ENCODE data around the gene DGLUCY. TPM values are rescaled to one million over a fixed set of nuclear protein-coding genes. Genes with fewer than 3 reads are reported as not detected.

Gene DGLUCY
- total RNA-seq, 1 experiment from 2014 or later: 67.0 TPM

DNA sequence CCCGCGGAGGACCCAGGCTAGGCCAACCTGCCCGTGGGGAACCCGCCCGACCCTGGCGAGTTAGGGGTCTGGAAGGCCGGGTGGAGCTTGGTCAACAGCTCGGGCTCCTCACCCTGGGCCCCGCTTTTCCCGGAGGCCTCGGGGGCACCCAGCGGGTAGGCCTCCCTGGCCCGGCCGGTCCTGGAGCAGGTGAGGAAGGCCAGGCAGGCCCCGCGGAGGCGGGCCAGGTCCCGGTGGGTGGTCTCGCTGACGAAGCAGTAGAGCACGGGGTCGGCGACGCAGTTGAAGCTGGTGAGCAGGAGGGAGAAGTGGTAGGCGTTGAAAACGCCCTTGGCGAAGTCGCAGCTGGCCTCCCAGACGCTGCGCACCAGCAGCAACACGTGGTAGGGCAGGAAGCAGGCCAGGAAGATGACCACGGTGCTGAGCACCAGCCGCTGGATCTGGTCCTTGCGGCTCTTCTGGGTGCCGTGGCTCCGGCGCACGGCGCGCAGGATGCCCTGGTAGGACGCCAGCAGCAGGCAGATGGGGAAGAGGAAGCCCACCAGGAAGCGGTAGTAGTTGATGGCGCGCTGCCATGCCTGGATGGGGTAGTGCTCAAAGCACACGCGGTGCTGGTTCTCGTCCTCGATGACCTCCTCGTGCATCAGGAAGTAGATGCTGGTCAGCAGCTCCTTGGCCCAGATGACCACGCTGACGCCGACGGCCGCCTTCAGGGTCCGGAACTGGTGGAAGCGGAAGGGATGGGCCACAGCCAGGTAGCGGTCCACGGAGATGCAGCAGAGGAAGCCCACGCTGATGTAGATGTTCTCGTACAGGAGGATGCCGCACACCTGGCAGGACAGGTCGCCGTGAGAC is 120.3 kb downstream of the DGLUCY start:
- no peak overlapping the region for H3K27ac ChIP-seq (ENCODE audit: low read depth, low read length)
- no peaks in the 10 kb centered on the region for H3K36me3 ChIP-seq (ENCODE audit: control insufficient read depth in 1 of 2, insufficient read depth in 2 of 2, low read length in 2 of 2)
- ChIA-PET CTCF (no interaction called here), POLR2A (no interaction called here), RAD21 (ENCODE audit: low non-redundant PET in 1 of 2, low total read pairs in 2 of 2, uncharacterized antibody in 2 of 2, unreplicated experiment in 2 of 2) (no interaction called here)
- intact Hi-C loops (cut with micrococcal nuclease): no loop called here
- no TSS peak for BruUV-seq (replicated peaks)
- no peak for TF ChIP-seq JUND (IDR thresholded peaks at IDR 0.05)
- peak; percentile 19; the same call in 1 of the 2 replicates for TF ChIP-seq POLR2AphosphoS5 (IDR thresholded peaks at IDR 0.05; ENCODE audit: low read depth, low read length)
- H3K79me2 ChIP-seq (ENCODE audit: insufficient read depth, low read length): no peaks in the 10 kb centered on the region
- H3K4me3 ChIP-seq (replicated peaks in 1 of 2; ENCODE audit: low read depth in 1 of 2, low read length in 2 of 2): no peak overlapping the region
- no peak overlapping the region for H3K4me2 ChIP-seq (ENCODE audit: low read length)
- no peaks in the 10 kb centered on the region for H3K27me3 ChIP-seq (ENCODE audit: insufficient read depth, low read length)
- no peaks in the 10 kb centered on the region for H3K4me1 ChIP-seq (ENCODE audit: control insufficient read depth in 1 of 2, insufficient read depth in 2 of 2, low read length in 2 of 2)
- H3K9me3 ChIP-seq (ENCODE audit: control insufficient read depth in 1 of 2, insufficient read depth in 1 of 2, low read depth in 1 of 2, low read length in 2 of 2): no peaks in the 10 kb centered on the region
- no peaks in the 10 kb centered on the region for H4K20me1 ChIP-seq (ENCODE audit: insufficient read depth)
- no peak for DNase-seq (ENCODE audit: low read depth, low spot score)
- ATAC-seq: no peak
- no peaks in the 10 kb centered on the region for H3K9me2 ChIP-seq (ENCODE audit: insufficient read depth)
- no peak overlapping the region for H2AFZ ChIP-seq (ENCODE audit: low read depth, low read length, poor library complexity, severe bottlenecking)
- no peak overlapping the region for H3K9ac ChIP-seq (ENCODE audit: low read length)

DNA sequence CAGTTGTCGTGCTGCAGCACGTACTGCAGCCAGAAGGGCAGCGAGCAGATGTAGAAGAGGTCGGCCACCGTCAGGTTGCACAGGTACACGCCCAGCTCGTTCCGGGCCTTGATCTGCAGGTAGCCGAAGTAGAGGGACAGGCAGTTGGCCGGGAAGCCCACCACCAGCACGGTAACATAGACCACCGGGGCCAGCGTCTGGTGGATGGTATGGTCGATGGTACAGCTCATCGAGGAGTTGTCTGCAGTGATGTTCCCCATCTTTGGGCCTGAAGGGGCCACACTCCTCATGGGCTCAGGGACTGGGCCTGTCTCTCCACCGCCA is 120.9 kb downstream of the DGLUCY start:
- CTCF ChIA-PET: interaction anchor here (0.6 kb wide), 1 partner anchor 10 kb away, joined by 5 read pairs; the partner anchor contains the start of gene GPR68
- H3K36me3 ChIP-seq (ENCODE audit: control insufficient read depth in 1 of 2, insufficient read depth in 2 of 2, low read length in 2 of 2): no peaks in the 10 kb centered on the region
- intact Hi-C loops (cut with micrococcal nuclease): no loop called here

More for the DNA sequence above, 120.9 kb downstream of the DGLUCY start:
- Histone ChIP-seq H3K9me3 (ENCODE audit: control insufficient read depth in 1 of 2, insufficient read depth in 1 of 2, low read depth in 1 of 2, low read length in 2 of 2) (no peaks in the 10 kb centered on the region), H3K4me3 (replicated peaks in 1 of 2; ENCODE audit: low read depth in 1 of 2, low read length in 2 of 2) (no peak overlapping the region), H3K27me3 (ENCODE audit: insufficient read depth, low read length) (no peaks in the 10 kb centered on the region), H2AFZ (ENCODE audit: low read depth, low read length, poor library complexity, severe bottlenecking) (no peak overlapping the region), H3K9me2 (ENCODE audit: insufficient read depth) (no peaks in the 10 kb centered on the region), H3K27ac (ENCODE audit: low read depth, low read length) (no peak overlapping the region), H3K79me2 (ENCODE audit: insufficient read depth, low read length) (no peaks in the 10 kb centered on the region), H3K4me1 (ENCODE audit: control insufficient read depth in 1 of 2, insufficient read depth in 2 of 2, low read length in 2 of 2) (no peaks in the 10 kb centered on the region), H3K4me2 (ENCODE audit: low read length) (no peak overlapping the region), H3K9ac (ENCODE audit: low read length) (no peak overlapping the region), H4K20me1 (ENCODE audit: insufficient read depth) (no peaks in the 10 kb centered on the region)
- DNase-seq (ENCODE audit: low read depth, low spot score) (no peak), ATAC-seq (no peak)
- TF ChIP-seq ZFX (IDR thresholded peaks at IDR 0.05) (no peak), TCF7L2 (IDR thresholded peaks at IDR 0.05; ENCODE audit: borderline replicate concordance, extremely low read depth, insufficient read depth, insufficient read length) (no peak), SP1 (IDR thresholded peaks at IDR 0.05; ENCODE audit: low read depth) (no peak), POLR2A (IDR thresholded peaks at IDR 0.05; ENCODE audit: borderline replicate concordance, extremely low read depth, insufficient read depth, insufficient read length) (no peak), EZH2phosphoT487 (IDR thresholded peaks at IDR 0.05; ENCODE audit: borderline replicate concordance) (no peak), CEBPB (IDR thresholded peaks at IDR 0.05; ENCODE audit: low read depth) (no peak), YY1 (IDR thresholded peaks at IDR 0.05; ENCODE audit: extremely low read depth, insufficient replicate concordance, low read depth, low read length) (no peak), EGR1 (IDR thresholded peaks at IDR 0.05; ENCODE audit: low read depth) (no peak), EZH2 (IDR thresholded peaks at IDR 0.05) (no peak), SIN3A (IDR thresholded peaks at IDR 0.05; ENCODE audit: low read depth) (no peak), ZNF274 (IDR thresholded peaks at IDR 0.05; ENCODE audit: low read depth, low read length) (no peak), POLR2AphosphoS5 (IDR thresholded peaks at IDR 0.05; ENCODE audit: low read depth, low read length) (no peak)
- TF ChIP-seq, protein P1, sequence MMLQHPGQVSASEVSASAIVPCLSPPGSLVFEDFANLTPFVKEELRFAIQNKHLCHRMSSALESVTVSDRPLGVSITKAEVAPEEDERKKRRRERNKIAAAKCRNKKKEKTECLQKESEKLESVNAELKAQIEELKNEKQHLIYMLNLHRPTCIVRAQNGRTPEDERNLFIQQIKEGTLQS (IDR thresholded peaks at IDR 0.05): no peak
- POLR2A ChIA-PET: no interaction called here
- RAD21 ChIA-PET (ENCODE audit: low non-redundant PET in 1 of 2, low total read pairs in 2 of 2, uncharacterized antibody in 2 of 2, unreplicated experiment in 2 of 2): no interaction called here
- BruUV-seq (replicated peaks): no TSS peak
